IMR-90 (cell line): ENCODE data around the gene SMTN. TPM values are rescaled to one million over a fixed set of nuclear protein-coding genes. Genes with fewer than 3 reads are reported as not detected.
A peak's percentile ranks its signal among the peaks of the same experiment; 100 is the strongest.

Experiments
- ATAC-seq: fragments of 200-7000 bp; cut with Tn5 transposase; 2 replicates; pipeline ENCODE4 v1.9.1; 2020; ENCODE audit warnings: low read depth, mild to moderate bottlenecking, moderate library complexity
- BruUV-seq: library from RNA; stranded (reverse); fragments of 400-500 nt; replicated peaks from 2 replicates; lab custom pipeline; 2021; lab: Mats Ljungman, UMichigan
- CTCF ChIA-PET: fragments of 300-600 bp; formaldehyde crosslinking; extraction: SDS; loops from one replicate; lab custom pipeline; 2021; ENCODE audit warnings: antibody characterized with exemption; lab: Yijun Ruan, JAX
- POLR2A ChIA-PET: fragments of 300-600 bp; sonication (Branson Sonifier 250); formaldehyde crosslinking; loops from one replicate; lab custom pipeline; 2022; ENCODE audit warnings: antibody characterized with exemption; ENCODE audit not compliant: unreplicated experiment; lab: Charles Lee
- DNase-seq: peaks from one replicate; pipeline ENCODE4 v3.0.0; 2013
- H2AFZ ChIP-seq: replicated peaks from 2 replicates; pipeline ENCODE3; 2013; ENCODE audit warnings: low read length, mild to moderate bottlenecking; ENCODE audit not compliant: poor library complexity
- H2AK5ac ChIP-seq: 2 replicates; pipeline ENCODE4 v1.6.1; 2013; ENCODE audit warnings: low read depth, low read length, inconsistent platforms
- H2AK9ac ChIP-seq: replicated peaks from 2 replicates; pipeline ENCODE3; 2013; ENCODE audit warnings: mild to moderate bottlenecking, low read depth, low read length, moderate library complexity; ENCODE audit not compliant: poor library complexity
- H2BK120ac ChIP-seq: 2 replicates; pipeline ENCODE4 v1.6.1; 2013; ENCODE audit warnings: low read depth, low read length, inconsistent platforms
- H2BK15ac ChIP-seq: 3 replicates; pipeline ENCODE4 v1.6.1; 2013; ENCODE audit warnings: low read depth, low read length, inconsistent platforms
- H2BK20ac ChIP-seq: 2 replicates; pipeline ENCODE4 v1.6.1; 2013; ENCODE audit warnings: low read depth, mild to moderate bottlenecking, inconsistent platforms, low read length, moderate library complexity
- H2BK5ac ChIP-seq: 2 replicates; pipeline ENCODE4 v1.6.1; 2013; ENCODE audit warnings: mild to moderate bottlenecking, low read depth, low read length, inconsistent platforms; ENCODE audit not compliant: poor library complexity, severe bottlenecking
- H3K14ac ChIP-seq: replicated peaks from 2 replicates; pipeline ENCODE4 v1.6.1; 2013; ENCODE audit warnings: low read depth, low read length, inconsistent platforms
- H3K18ac ChIP-seq: 2 replicates; pipeline ENCODE4 v1.6.1; 2013; ENCODE audit warnings: low read depth, low read length, control low read depth
- H3K23ac ChIP-seq: 2 replicates; pipeline ENCODE4 v1.6.1; 2013; ENCODE audit warnings: low read depth, low read length, inconsistent platforms
- H3K27ac ChIP-seq: 2 replicates; pipeline ENCODE4 v1.5.1; 2013; ENCODE audit warnings: mild to moderate bottlenecking, control low read depth, low read length; ENCODE audit not compliant: insufficient read depth
- H3K27me3 ChIP-seq: 2 replicates; pipeline ENCODE4 v1.6.1; 2013; ENCODE audit warnings: low read length; ENCODE audit not compliant: control insufficient read depth, insufficient read depth
- H3K36me3 ChIP-seq: 2 replicates; pipeline ENCODE4 v1.6.1; 2013; ENCODE audit warnings: low read length, mixed read lengths; ENCODE audit not compliant: control insufficient read depth, insufficient read depth
- H3K4ac ChIP-seq: 2 replicates; pipeline ENCODE4 v1.6.1; 2013; ENCODE audit warnings: low read depth, low read length, inconsistent platforms
- H3K4me1 ChIP-seq: 2 replicates; pipeline ENCODE4 v1.6.1; 2013; ENCODE audit warnings: low read length, mixed read lengths; ENCODE audit not compliant: control insufficient read depth, insufficient read depth
- H3K4me2 ChIP-seq: 2 replicates; pipeline ENCODE4 v1.6.1; 2013; ENCODE audit warnings: low read depth, mild to moderate bottlenecking, control low read depth, low read length, moderate library complexity
- H3K4me3 ChIP-seq: 2 replicates; pipeline ENCODE4 v1.5.1; 2013; ENCODE audit warnings: low read depth, mild to moderate bottlenecking, control low read depth, low read length, moderate library complexity; ENCODE audit not compliant: insufficient read depth
- H3K56ac ChIP-seq: 2 replicates; pipeline ENCODE4 v1.6.1; 2013; ENCODE audit warnings: low read length, inconsistent platforms; ENCODE audit not compliant: insufficient read depth; ENCODE audit errors: extremely low read depth
- H3K79me1 ChIP-seq, 2 experiments: 2 replicates each; pipeline ENCODE4 v1.6.1; 2013; ENCODE audit warnings: low read length in 2 of 2, inconsistent platforms in 1 of 2, low read depth in 1 of 2
- H3K9ac ChIP-seq: 2 replicates; pipeline ENCODE4 v1.6.1; 2013; ENCODE audit warnings: low read depth, low read length, control low read depth
- H3K9me1 ChIP-seq: 2 replicates; pipeline ENCODE4 v1.6.1; 2013; ENCODE audit warnings: low read length, inconsistent platforms; ENCODE audit not compliant: insufficient read depth
- H3K9me3 ChIP-seq: 2 replicates; pipeline ENCODE4 v1.6.1; 2013; ENCODE audit warnings: low read length; ENCODE audit not compliant: control insufficient read depth, insufficient read depth
- H4K20me1 ChIP-seq: 2 replicates; pipeline ENCODE4 v1.6.1; 2013; ENCODE audit warnings: low read length, inconsistent platforms; ENCODE audit not compliant: insufficient read depth
- H4K5ac ChIP-seq: 2 replicates; pipeline ENCODE4 v1.6.1; 2013; ENCODE audit warnings: mild to moderate bottlenecking, low read depth, low read length, control low read depth
- H4K8ac ChIP-seq, 2 experiments: 2 replicates each; pipeline ENCODE4 v1.6.1; 2013; ENCODE audit warnings: low read depth in 2 of 2, low read length in 2 of 2, control low read depth in 1 of 2, inconsistent platforms in 1 of 2
- H4K91ac ChIP-seq: 2 replicates; pipeline ENCODE4 v1.6.1; 2013; ENCODE audit warnings: low read depth, low read length, inconsistent platforms; ENCODE audit not compliant: insufficient read depth
- BHLHE40 ChIP-seq: fragments of 150-350 bp; IDR thresholded peaks from 2 replicates; pipeline ENCODE4 v1.6.1; 2016; ENCODE audit warnings: mild to moderate bottlenecking, low read depth, low read length
- CHD1 ChIP-seq: IDR thresholded peaks from 2 replicates; pipeline ENCODE4 v1.6.1; 2012; ENCODE audit warnings: low read depth, low read length, improper control_type of control experiment
- CTCF ChIP-seq: conservative IDR thresholded peaks from 2 replicates; pipeline ENCODE4 v1.5.1; 2012; ENCODE audit warnings: mild to moderate bottlenecking, low read depth, low read length, improper control_type of control experiment
- ELK1 ChIP-seq: fragments of 150-350 bp; IDR thresholded peaks from 2 replicates; pipeline ENCODE4 v1.6.1; 2016; ENCODE audit warnings: low read depth, mild to moderate bottlenecking, low read length, moderate library complexity, borderline replicate concordance
- FOS ChIP-seq: fragments of 150-350 bp; IDR thresholded peaks from 2 replicates; pipeline ENCODE4 v1.6.1; 2016; ENCODE audit warnings: low read depth, low read length
- MAFK ChIP-seq: IDR thresholded peaks from 2 replicates; pipeline ENCODE4 v1.6.1; 2012; ENCODE audit warnings: low read depth, low read length, improper control_type of control experiment
- MAZ ChIP-seq: IDR thresholded peaks from 2 replicates; pipeline ENCODE4 v1.6.1; 2012; ENCODE audit warnings: low read depth, mild to moderate bottlenecking, low read length, improper control_type of control experiment, moderate library complexity, borderline replicate concordance
- MXI1 ChIP-seq: IDR thresholded peaks from 2 replicates; pipeline ENCODE4 v1.6.1; 2012; ENCODE audit warnings: low read depth, mild to moderate bottlenecking, low read length, moderate library complexity, borderline replicate concordance
- NFE2L2 ChIP-seq: fragments of 150-350 bp; IDR thresholded peaks from 2 replicates; pipeline ENCODE4 v1.6.1; 2016; ENCODE audit warnings: low read depth, mild to moderate bottlenecking, low read length
- POLR2A ChIP-seq: IDR thresholded peaks from 2 replicates; pipeline ENCODE4 v1.6.1; 2012; ENCODE audit warnings: mild to moderate bottlenecking, low read depth, low read length
- RAD21 ChIP-seq: IDR thresholded peaks from 2 replicates; pipeline ENCODE4 v1.6.1; 2012; ENCODE audit warnings: low read length, improper control_type of control experiment
- RCOR1 ChIP-seq: IDR thresholded peaks from 2 replicates; pipeline ENCODE4 v1.6.1; 2012; ENCODE audit warnings: mild to moderate bottlenecking, low read length, improper control_type of control experiment; ENCODE audit not compliant: insufficient replicate concordance
- SMC3 ChIP-seq: fragments of 150-350 bp; IDR thresholded peaks from 2 replicates; pipeline ENCODE4 v1.6.1; 2016; ENCODE audit warnings: low read depth, mild to moderate bottlenecking, antibody characterized with exemption, low read length, moderate library complexity
- USF2 ChIP-seq: fragments of 150-350 bp; IDR thresholded peaks from 2 replicates; pipeline ENCODE4 v1.6.1; 2017; ENCODE audit warnings: mild to moderate bottlenecking, antibody characterized with exemption, low read length, low read depth
- WGBS, 2 experiments: methylation state at CpG; one replicate each; pipeline versions ENCODE4 v1.1.5 to v1.1.7; 2013; ENCODE audit warnings: missing lambda C conversion rate in 2 of 2; ENCODE audit not compliant: insufficient read length in 1 of 2; ENCODE audit errors: extremely low coverage in 2 of 2; 5-methylcytosine and 5-hydroxymethylcytosine counted together
- dilution Hi-C: fragments of 300-500 bp; cut with HindIII; formaldehyde crosslinking; loops from one replicate; pipeline ENCODE4 v1.14.3; 2018; ENCODE audit warnings: low sequenced_read_pairs; ENCODE audit not compliant: unreplicated experiment
- in situ Hi-C: fragments of 300-500 bp; cut with MboI; formaldehyde crosslinking; loops from 3 replicates; pipeline ENCODE4 v1.14.3; 2019; ENCODE audit warnings: low sequenced_read_pairs, inconsistent platforms, mixed read lengths
- intact Hi-C: fragments of 100-400 bp; cut with micrococcal nuclease; formaldehyde crosslinking; loops from 2 replicates; pipeline ENCODE4 v1.10.0; 2022
- polyA plus RNA-seq, 3 experiments: library from polyadenylated mRNA; depleted of rRNA; stranded (reverse); fragments of >200 nt; gene quantifications; 2 replicates each; pipeline ENCODE4 v1.2.3, GENCODE V29; 2012; ENCODE audit warnings: low replicate concordance in 1 of 3
- total RNA-seq: library from RNA; depleted of rRNA; stranded (reverse); fragments of >200 nt; gene quantifications from 2 replicates; pipeline ENCODE4 v1.2.3, GENCODE V29; 2012

The SMTN gene
- total and polyA plus RNA-seq, 2 of the 4 experiments (the other 2 are of a cell fraction), result 53.6 to 63.7 TPM

- ChIA-PET POLR2A (no interaction called here), CTCF (no interaction called here)
- Histone ChIP-seq H2BK5ac (no peak overlapping the region), H2AFZ (peak overlapping the region; percentile 97), H3K4me2 (no peak overlapping the region), H3K9ac (no peak overlapping the region; the same call in 1 of the 2 replicates), H4K20me1 (no peaks in the 10 kb centered on the region), H3K79me1 (peaks cover 0 to 4% of the 10 kb centered on the region in 2 experiments; a peak in 1 of 4 replicates), H3K4me3 (no peak overlapping the region), H3K4ac (no peak overlapping the region), H3K9me3 (no peaks in the 10 kb centered on the region), H4K91ac (no peak overlapping the region), H2BK15ac (no peak overlapping the region), H3K9me1 (no peaks in the 10 kb centered on the region; the same call in 1 of the 2 replicates), H3K27ac (no peak overlapping the region), H4K5ac (no peak overlapping the region), H3K18ac (no peak overlapping the region), H3K14ac (no peak overlapping the region), H2BK120ac (no peak overlapping the region), H3K4me1 (peaks cover 5% of the 10 kb centered on the region), H2BK20ac (no peak overlapping the region), H2AK5ac (peak overlapping the region; percentile 75; the same call in 1 of the 2 replicates), H3K56ac (no peak overlapping the region), H4K8ac (no peak overlapping the region; a peak in 1 of 4 replicates), H3K23ac (no peak overlapping the region), H3K36me3 (no peaks in the 10 kb centered on the region), H2AK9ac (no peak overlapping the region), H3K27me3 (no peaks in the 10 kb centered on the region; the same call in 1 of the 2 replicates)
- DNase-seq (no peak), ATAC-seq (no peak)
- no peak for TF ChIP-seq POLR2A
- TF ChIP-seq SMC3, result no peak
- no peak for TF ChIP-seq MXI1
- TF ChIP-seq RCOR1, result no peak
- TF ChIP-seq NFE2L2, result no peak
- TF ChIP-seq CHD1, result no peak
- no peak for TF ChIP-seq BHLHE40
- TF ChIP-seq ELK1, result no peak
- TF ChIP-seq MAZ, result no peak
- no peak for TF ChIP-seq RAD21
- no peak for TF ChIP-seq MAFK
- no peak for TF ChIP-seq FOS
- no peak for TF ChIP-seq CTCF
- no peak for TF ChIP-seq USF2
- in situ Hi-C loops, result no loop called here
- intact Hi-C loops, result no loop called here
- dilution Hi-C loops, result no loop called here
- BruUV-seq, result no TSS peak
- no CpG with 5 or more reads among the region's 2 CpGs for WGBS, 2 experiments
These were observed 41.0 kb downstream of the SMTN start for GRCh38 chr22:31122196-31122531.
